PFSK-1 (cell line): ENCODE measurements around the gene SDK1.

ENCODE experiments used
- FOXP2 ChIP-seq: optimal IDR thresholded peaks from 2 replicates; pipeline ENCODE3; 2011; ENCODE audit warnings: borderline replicate concordance, control low read depth, inconsistent platforms; ENCODE audit not compliant: insufficient read depth; ENCODE audit errors: extremely low read length, extremely low read depth
- POLR2AphosphoS5 ChIP-seq: IDR thresholded peaks from 2 replicates; pipeline ENCODE4 v1.6.1; 2012; ENCODE audit warnings: low read depth, mild to moderate bottlenecking, control low read depth, low read length, moderate library complexity

- TF ChIP-seq POLR2AphosphoS5: no peak
- no peak for TF ChIP-seq FOXP2
These were observed 748.1 kb downstream of the SDK1 start for GRCh38 chr7:4049202-4049601.
